A549 (cell line): ENCODE measurements around the gene CENPX. TPM values are rescaled to one million over a fixed set of nuclear protein-coding genes. Genes with fewer than 3 reads are reported as not detected.

ENCODE experiments used
- ATAC-seq, 2 experiments: fragments of 200-7000 bp in 1 of 2; fragments of >200 bp in 1 of 2; cut with Nextera tagmentation in 1 of 2; cut with Tn5 transposase in 1 of 2; 3 replicates each; pipeline versions ENCODE4 v1.8.0 to v1.9.1; 2018 to 2020; ENCODE audit warnings: mild to moderate bottlenecking in 1 of 2, moderate library complexity in 1 of 2
- CTCF ChIA-PET: fragments of 300-600 bp; sonication (Branson Sonifier 250); formaldehyde crosslinking; extraction: SDS; loops from one replicate; lab custom pipeline; 2021; ENCODE audit warnings: antibody characterized with exemption, inconsistent platforms; lab: Yijun Ruan, JAX
- POLR2A ChIA-PET: fragments of 350-600 bp; formaldehyde crosslinking; extraction: SDS; loops from one replicate; lab custom pipeline; 2021; ENCODE audit warnings: antibody characterized with exemption, inconsistent platforms; lab: Yijun Ruan, JAX
- DNase-seq, 2 experiments: peaks; one replicate each; pipeline versions ENCODE4 v3.0.0 to v3.0.0-alpha.2; 2011 to 2016; ENCODE audit warnings: low read depth in 1 of 2, low spot score in 1 of 2
- FAIRE-seq: peaks from 2 replicates; lab custom pipeline; 2011; peaks lifted over from hg19 to GRCh38; lab: Jason Lieb, UNC
- H3K27ac ChIP-seq, 2 experiments: fragments of >200 bp; sonication (Bioruptor Twin); formaldehyde crosslinking; 3 replicates each; pipeline ENCODE4 v1.5.1; 2016 to 2017
- H3K4me1 ChIP-seq: fragments of >200 bp; sonication (Bioruptor Twin); formaldehyde crosslinking; 3 replicates; pipeline ENCODE4 v1.6.1; 2016
- H3K4me2 ChIP-seq: fragments of >200 bp; sonication (Bioruptor Twin); formaldehyde crosslinking; 3 replicates; pipeline ENCODE4 v1.6.1; 2016
- H3K4me3 ChIP-seq: fragments of >200 bp; sonication (Bioruptor Twin); formaldehyde crosslinking; 3 replicates; pipeline ENCODE4 v1.5.1; 2016
- H3K9me3 ChIP-seq: fragments of >200 bp; sonication (Bioruptor Twin); formaldehyde crosslinking; 3 replicates; pipeline ENCODE4 v1.6.1; 2016
- CBX8 ChIP-seq: fragments of 200-600 bp; sonication (generic); IDR thresholded peaks from 2 replicates; pipeline ENCODE4 v1.6.1; 2016
- FOSB ChIP-seq: fragments of 250-450 bp; sonication (Bioruptor Pico); IDR thresholded peaks from 2 replicates; pipeline ENCODE4 v1.5.0; 2020; ENCODE audit warnings: mild to moderate bottlenecking, moderate library complexity
- FOSL2 ChIP-seq, 2 experiments: fragments of 450-650 bp in 1 of 2; fragments of >200 bp in 1 of 2; sonication (Bioruptor Twin) in 1 of 2; formaldehyde crosslinking; IDR thresholded peaks; 2 replicates each; pipeline versions ENCODE4 v1.5.0 to v1.6.1; 2016 to 2020; ENCODE audit warnings: mild to moderate bottlenecking in 1 of 2, moderate library complexity in 1 of 2
- HES2 ChIP-seq: fragments of >200 bp; sonication (Bioruptor Twin); formaldehyde crosslinking; IDR thresholded peaks from 2 replicates; pipeline ENCODE4 v1.6.1; 2016
- HOXB13 ChIP-seq: fragments of 250-450 bp; sonication (Bioruptor Pico); IDR thresholded peaks from 2 replicates; pipeline ENCODE4 v1.5.0; 2020; ENCODE audit warnings: low read depth, mild to moderate bottlenecking, moderate library complexity
- KDM1A ChIP-seq: fragments of 200-600 bp; sonication (generic); IDR thresholded peaks from 2 replicates; pipeline ENCODE4 v1.6.1; 2016; ENCODE audit warnings: low read depth, mild to moderate bottlenecking
- NPAS2 ChIP-seq: fragments of 250-450 bp; sonication (Bioruptor Pico); IDR thresholded peaks from 2 replicates; pipeline ENCODE4 v1.8.0; 2022; ENCODE audit warnings: mild to moderate bottlenecking, moderate library complexity, borderline replicate concordance
- POLR2AphosphoS2 ChIP-seq: conservative IDR thresholded peaks from 2 replicates; pipeline ENCODE4 v1.6.1; 2012; ENCODE audit warnings: low read length, improper control_type of control experiment, inconsistent platforms
- ZC3H11A ChIP-seq: fragments of 450-650 bp; IDR thresholded peaks from 2 replicates; pipeline ENCODE4 v1.6.1; 2014; ENCODE audit warnings: antibody characterized with exemption, mild to moderate bottlenecking
- ZFP36 ChIP-seq: fragments of 450-650 bp; IDR thresholded peaks from 2 replicates; pipeline ENCODE4 v1.6.1; 2014; ENCODE audit warnings: borderline replicate concordance; ENCODE audit not compliant: partially characterized antibody
- WGBS: methylation state at CpG from one replicate; pipeline ENCODE4 v1.1.6; 2017; ENCODE audit errors: missing lambda C conversion rate; 5-methylcytosine and 5-hydroxymethylcytosine counted together
- polyA plus RNA-seq, 4 experiments: library from polyadenylated mRNA; depleted of rRNA in 3 of 4; stranded (reverse); fragments of >200 nt; fragmentation: RNase III in 1 of 4; extraction: RNeasy Plus Mini Kit Qiagen cat#74134 plus additional on column Dnase treatment in 1 of 4; gene quantifications; 2 replicates in 3 of 4; 3 replicates in 1 of 4; pipeline ENCODE4 v1.2.3, GENCODE V29; 2011 to 2017
- TF ChIP-seq, protein P1 (sequence below): fragments of 250-450 bp; sonication (Bioruptor Pico); IDR thresholded peaks from 2 replicates; pipeline ENCODE4 v1.5.0; 2020; ENCODE audit warnings: low read depth, mild to moderate bottlenecking, moderate library complexity
- TF ChIP-seq, protein P2 (sequence below): fragments of 250-450 bp; sonication (Bioruptor Pico); IDR thresholded peaks from 2 replicates; pipeline ENCODE4 v1.5.0; 2021; ENCODE audit warnings: mild to moderate bottlenecking, moderate library complexity, borderline replicate concordance

Gene CENPX
- polyA plus RNA-seq, 2 of the 4 experiments (the other 2 are of a cell fraction): 80.5 to 222 TPM

DNA sequence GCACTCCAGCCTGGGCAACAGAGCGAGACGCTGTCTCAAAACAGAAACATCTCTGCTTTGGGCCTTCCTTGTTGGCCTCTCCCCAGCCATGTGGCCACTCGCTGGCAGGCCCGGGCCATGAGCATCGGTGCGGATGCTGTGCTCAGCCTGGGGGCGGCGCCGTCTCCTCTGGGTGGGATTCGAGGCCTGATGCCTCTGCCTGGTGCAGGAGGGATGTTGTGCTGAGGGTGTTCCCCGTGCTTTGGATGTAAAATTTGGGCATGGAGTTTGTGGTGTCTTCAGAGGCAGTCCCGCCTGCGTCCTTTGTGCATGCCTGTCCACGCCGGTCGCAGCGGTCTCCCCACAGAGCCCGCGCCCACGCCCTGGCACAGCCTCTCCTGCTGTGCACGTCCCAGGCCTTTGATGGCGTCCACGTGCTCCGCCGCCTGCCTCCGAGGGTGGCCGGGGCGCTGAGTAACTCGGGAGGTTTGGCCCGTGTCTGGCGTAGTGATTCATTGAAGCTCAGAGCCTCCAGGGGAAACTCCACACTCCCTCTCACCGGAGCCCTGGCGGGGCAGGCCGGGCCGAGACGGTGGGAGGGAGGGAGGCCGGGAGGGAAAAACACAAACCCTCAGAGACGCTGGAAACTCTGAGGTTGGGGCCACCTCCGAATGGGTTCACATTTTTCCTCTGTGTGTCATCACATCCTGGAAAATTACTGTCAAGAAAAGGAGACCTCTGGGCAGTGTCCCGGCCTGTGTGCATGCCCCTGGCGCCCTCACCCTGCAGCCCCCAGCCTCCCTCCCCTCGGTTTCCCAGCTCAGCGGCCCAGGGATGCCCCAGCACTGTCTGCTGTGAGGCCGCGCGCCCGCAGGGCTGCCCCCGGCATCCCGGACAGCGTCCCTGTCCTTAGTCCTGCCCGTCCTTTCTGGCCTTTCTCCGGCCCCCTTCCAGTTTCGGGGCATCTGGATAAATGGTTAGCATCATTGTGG is 19.0 kb downstream of the CENPX start (continued):
- no peak for TF ChIP-seq HES2
- TF ChIP-seq ZC3H11A: no peak
- TF ChIP-seq, protein P1, sequence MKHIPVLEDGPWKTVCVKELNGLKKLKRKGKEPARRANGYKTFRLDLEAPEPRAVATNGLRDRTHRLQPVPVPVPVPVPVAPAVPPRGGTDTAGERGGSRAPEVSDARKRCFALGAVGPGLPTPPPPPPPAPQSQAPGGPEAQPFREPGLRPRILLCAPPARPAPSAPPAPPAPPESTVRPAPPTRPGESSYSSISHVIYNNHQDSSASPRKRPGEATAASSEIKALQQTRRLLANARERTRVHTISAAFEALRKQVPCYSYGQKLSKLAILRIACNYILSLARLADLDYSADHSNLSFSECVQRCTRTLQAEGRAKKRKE (CRISPR knock-in tag): peak; percentile 92
- no peak for TF ChIP-seq CBX8
- no peak for TF ChIP-seq ZFP36
- no peak for TF ChIP-seq FOSL2 (IDR thresholded peaks at IDR 0.05)
- peak; percentile 91 for TF ChIP-seq FOSL2 (CRISPR knock-in tag; IDR thresholded peaks at IDR 0.05)
- peak; percentile 96; the same call in 1 of the 2 replicates for TF ChIP-seq HOXB13 (CRISPR knock-in tag)
- no peak for TF ChIP-seq FOSB (CRISPR knock-in tag)
- TF ChIP-seq, protein P2, sequence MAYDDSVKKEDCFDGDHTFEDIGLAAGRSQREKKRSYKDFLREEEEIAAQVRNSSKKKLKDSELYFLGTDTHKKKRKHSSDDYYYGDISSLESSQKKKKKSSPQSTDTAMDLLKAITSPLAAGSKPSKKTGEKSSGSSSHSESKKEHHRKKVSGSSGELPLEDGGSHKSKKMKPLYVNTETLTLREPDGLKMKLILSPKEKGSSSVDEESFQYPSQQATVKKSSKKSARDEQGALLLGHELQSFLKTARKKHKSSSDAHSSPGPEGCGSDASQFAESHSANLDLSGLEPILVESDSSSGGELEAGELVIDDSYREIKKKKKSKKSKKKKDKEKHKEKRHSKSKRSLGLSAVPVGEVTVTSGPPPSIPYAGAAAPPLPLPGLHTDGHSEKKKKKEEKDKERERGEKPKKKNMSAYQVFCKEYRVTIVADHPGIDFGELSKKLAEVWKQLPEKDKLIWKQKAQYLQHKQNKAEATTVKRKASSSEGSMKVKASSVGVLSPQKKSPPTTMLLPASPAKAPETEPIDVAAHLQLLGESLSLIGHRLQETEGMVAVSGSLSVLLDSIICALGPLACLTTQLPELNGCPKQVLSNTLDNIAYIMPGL (CRISPR knock-in tag): peak; percentile 76
- peak; percentile 78 for TF ChIP-seq NPAS2 (CRISPR knock-in tag)

DNA sequence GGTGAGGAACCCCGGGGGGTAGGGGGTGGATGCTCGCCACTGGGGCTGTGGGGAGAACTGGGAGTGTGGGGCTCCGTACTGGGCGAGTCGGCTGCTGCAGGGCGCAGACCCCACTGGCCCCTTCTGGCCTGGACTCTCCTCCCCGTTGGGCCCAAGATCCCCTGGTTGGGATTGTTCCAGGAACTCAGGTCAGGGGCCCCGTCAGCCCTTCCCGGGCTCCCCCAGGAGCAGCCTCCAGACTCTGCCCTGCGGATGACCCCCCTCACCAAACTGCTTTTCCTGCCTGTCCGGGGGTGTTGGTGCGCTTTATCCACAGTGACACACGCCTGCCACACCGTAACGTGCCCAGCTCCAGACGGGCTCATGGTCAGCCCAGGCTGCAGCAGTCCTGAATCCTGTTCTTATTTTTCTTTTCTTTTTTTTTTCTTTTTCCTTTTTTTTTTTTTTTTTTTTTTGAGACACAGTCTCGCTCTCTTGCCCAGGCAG is 21.1 kb downstream of the CENPX start:
- Histone ChIP-seq H3K27ac (peak overlapping the region in 1 of 2 experiments; percentile 93; a peak in 4 of 6 replicates), H3K4me1 (peaks cover 60% of the 10 kb centered on the region), H3K4me3 (no peak overlapping the region), H3K9me3 (no peaks in the 10 kb centered on the region), H3K4me2 (no peak overlapping the region)
- POLR2A ChIA-PET: interaction anchor here (0.6 kb wide), 1 partner anchor 24 kb away, joined by 3 read pairs; no protein-coding TSS in a partner anchor
- FAIRE-seq (no peak), DNase-seq (no peak), ATAC-seq (no peak)
- CTCF ChIA-PET: interaction anchor here (0.6 to 33.2 kb wide), 5 partner anchors 12 to 388 kb away, joined by 3 to 794 read pairs (median 6); partner anchors contain the start of genes CENPX, LRRC45 and NOTUM
- no peak for TF ChIP-seq POLR2AphosphoS2
- 94% methylated on average over 15 of the region's 17 CpGs for WGBS

DNA sequence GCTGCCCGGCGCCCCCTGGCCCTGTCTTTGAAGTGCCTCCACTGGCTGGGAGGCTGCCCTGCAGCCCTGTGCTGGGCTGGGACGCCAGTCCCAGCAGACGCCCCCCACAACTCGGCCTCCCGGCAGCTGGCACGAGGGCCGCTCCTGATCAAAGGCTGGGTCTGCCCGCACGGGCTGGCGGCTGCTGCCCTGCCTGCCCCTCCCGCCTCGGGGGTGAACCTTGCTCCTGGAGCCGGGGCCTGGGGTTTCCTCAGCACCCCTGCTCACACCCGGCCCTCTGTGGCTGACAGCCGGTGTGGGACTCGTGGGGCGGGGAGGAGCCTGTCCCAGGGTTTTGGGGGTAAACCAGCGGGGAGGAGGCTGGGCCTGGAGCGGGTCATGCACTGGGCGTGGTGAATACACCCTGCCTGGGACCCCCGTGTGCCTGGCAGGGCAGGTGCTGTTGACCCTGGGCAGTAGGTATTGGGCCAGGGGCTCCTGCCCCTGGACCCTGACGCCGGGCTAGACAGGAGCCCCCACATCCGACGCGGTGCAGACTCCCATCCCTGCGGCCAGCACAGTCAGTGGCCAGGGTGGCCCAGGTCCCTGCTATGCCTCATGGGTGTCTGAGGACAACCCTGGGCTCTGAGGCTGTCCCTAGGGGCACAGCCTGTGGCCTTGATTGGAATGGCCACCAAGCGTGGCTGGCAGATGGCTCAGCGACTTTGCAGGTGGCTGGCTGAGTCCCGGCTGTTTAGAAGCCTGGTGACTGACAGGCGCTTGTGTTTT is 21.7 kb downstream of the CENPX start:
- POLR2A ChIA-PET: interaction anchor here (0.6 kb wide), 1 partner anchor 23 kb away, joined by 3 read pairs; no protein-coding TSS in a partner anchor
- FAIRE-seq: no peak

More for the DNA sequence above, 21.7 kb downstream of the CENPX start:
- H3K4me2 ChIP-seq: no peak overlapping the region
- DNase-seq (no peak), ATAC-seq (no peak)
- 90% methylated on average over 21 of the region's 32 CpGs for WGBS
- no peak for TF ChIP-seq FOSL2 (IDR thresholded peaks at IDR 0.05)
- no peak for TF ChIP-seq FOSL2 (CRISPR knock-in tag; IDR thresholded peaks at IDR 0.05)
- no peak for TF ChIP-seq KDM1A
- peaks cover 54% of the 10 kb centered on the region for H3K4me1 ChIP-seq
- CTCF ChIA-PET: interaction anchor here (0.6 to 33.2 kb wide), 3 partner anchors 19 to 388 kb away, joined by 3 to 794 read pairs (median 198); partner anchors contain the start of genes CENPX, LRRC45 and NOTUM
- H3K4me3 ChIP-seq: no peak overlapping the region
- no peaks in the 10 kb centered on the region for H3K9me3 ChIP-seq
- peak overlapping the region in 1 of 2 experiments; percentile 93; a peak in 3 of 6 replicates for H3K27ac ChIP-seq
